NOMO-1 (cell line): ENCODE data around the gene LMO1.

Source experiments
- DNase-seq, 2 experiments: peaks; one replicate each; lab custom pipeline; 2025; ENCODE audit not compliant: unreplicated experiment in 2 of 2; lab: John Stamatoyannopoulos, UW

LMO1 gene

GRCh38 chr11:8288824-8289491 is 25.3 kb upstream of the LMO1 start:
- DNase-seq, result no peak

- DNase-seq, result no peak
These were observed 24.6 kb upstream of the LMO1 start for GRCh38 chr11:8288166-8288772.

- no peak for DNase-seq
These were observed 24.0 kb upstream of the LMO1 start for GRCh38 chr11:8287703-8288102.

GRCh38 chr11:8287297-8287696 is 23.6 kb upstream of the LMO1 start:
- DNase-seq, result no peak

- DNase-seq, result no peak
These were observed 23.2 kb upstream of the LMO1 start for GRCh38 chr11:8286886-8287285.

- no peak for DNase-seq
These were observed 22.1 kb upstream of the LMO1 start for GRCh38 chr11:8285796-8286195.

GRCh38 chr11:8285228-8285627 is 21.6 kb upstream of the LMO1 start:
- no peak for DNase-seq

- no peak for DNase-seq
These were observed 20.0 kb upstream of the LMO1 start for GRCh38 chr11:8283465-8284230.

GRCh38 chr11:8283100-8283464 is 19.4 kb upstream of the LMO1 start:
- DNase-seq, result no peak

- DNase-seq, result no peak
These were observed 19.0 kb upstream of the LMO1 start for GRCh38 chr11:8282631-8283030.

GRCh38 chr11:8281266-8281665 is 17.6 kb upstream of the LMO1 start:
- no peak for DNase-seq

GRCh38 chr11:8277691-8278090 is 14.0 kb upstream of the LMO1 start:
- DNase-seq, result no peak

GRCh38 chr11:8276528-8276927 is 12.8 kb upstream of the LMO1 start:
- no peak for DNase-seq

- no peak for DNase-seq
These were observed 9.6 kb upstream of the LMO1 start for GRCh38 chr11:8273287-8273686.

- no peak for DNase-seq
These were observed 7.6 kb upstream of the LMO1 start for GRCh38 chr11:8271106-8271886.

- no peak for DNase-seq
These were observed 6.0 kb upstream of the LMO1 start for GRCh38 chr11:8269636-8270035.

GRCh38 chr11:8268530-8269400 is 5.1 kb upstream of the LMO1 start:
- no peak for DNase-seq

- no peak for DNase-seq
These were observed 4.3 kb upstream of the LMO1 start for GRCh38 chr11:8267831-8268529.

GRCh38 chr11:8267280-8267679 is 3.6 kb upstream of the LMO1 start:
- no peak for DNase-seq
